ENCODE measurements around the gene LY6G6C. TPM values are rescaled to one million over a fixed set of nuclear protein-coding genes. Genes with fewer than 3 reads are reported as not detected.
A peak's percentile ranks its signal among the peaks of the same experiment; 100 is the strongest.

The LY6G6C gene
- total RNA-seq, 1 donor, result not detected

- H3K9me3 ChIP-seq (ENCODE audit: low read depth, low read length), result no peaks in the 10 kb centered on the region
- peak within 1 kb of the TSS; percentile 91 for H3K4me2 ChIP-seq (ENCODE audit: insufficient read depth, low read length)
- peaks cover 18% of the 10 kb centered on the region for H4K20me1 ChIP-seq (ENCODE audit: insufficient read depth, low read length)
- H3K27me3 ChIP-seq (ENCODE audit: insufficient read depth, low read length), result no peaks in the 10 kb centered on the region
- peak; percentile 64 for TF ChIP-seq CTCF (IDR thresholded peaks at IDR 0.05; ENCODE audit: extremely low read depth, low read depth, low read length)
- H2AFZ ChIP-seq (ENCODE audit: low read length), result peak within 1 kb of the TSS; percentile 82
- peak within 1 kb of the TSS; percentile 87 for H3K27ac ChIP-seq (ENCODE audit: low read depth, low read length)
- H3K4me1 ChIP-seq (ENCODE audit: insufficient read depth, low read length), result peaks cover 18% of the 10 kb centered on the region
- H3K36me3 ChIP-seq (ENCODE audit: insufficient read depth, low read length), result peaks cover 50% of the 10 kb centered on the region
- peak; percentile 91 for DNase-seq (ENCODE audit: insufficient read length, low spot score, missing footprints)
- peak within 1 kb of the TSS; percentile 92 for H3K4me3 ChIP-seq (ENCODE audit: insufficient read depth, low read length)
- peaks cover 23% of the 10 kb centered on the region for H3K79me2 ChIP-seq (ENCODE audit: insufficient read depth, low read length)
Measured at GRCh38 chr6:31728767-31729514, 7.4 kb upstream of the LY6G6C start, which contains the start of gene DDAH2. DDAH2 (minus strand) TSS chr6:31729299; CDS start chr6:31729161, 138 bp downstream.

GRCh38 chr6:31727717-31728671, 6.4 kb upstream of the LY6G6C start:
- DNase-seq (ENCODE audit: insufficient read length, low spot score, missing footprints), result no peak
- Histone ChIP-seq H3K9me3 (ENCODE audit: low read depth, low read length) (no peaks in the 10 kb centered on the region), H3K27me3 (ENCODE audit: insufficient read depth, low read length) (no peaks in the 10 kb centered on the region), H3K36me3 (ENCODE audit: insufficient read depth, low read length) (peaks cover 40% of the 10 kb centered on the region), H3K4me3 (ENCODE audit: insufficient read depth, low read length) (peak overlapping the region; percentile 92), H4K20me1 (ENCODE audit: insufficient read depth, low read length) (peaks cover 14% of the 10 kb centered on the region), H3K27ac (ENCODE audit: low read depth, low read length) (no peak overlapping the region), H3K4me2 (ENCODE audit: insufficient read depth, low read length) (peak overlapping the region; percentile 91), H3K4me1 (ENCODE audit: insufficient read depth, low read length) (peaks cover 13% of the 10 kb centered on the region), H2AFZ (ENCODE audit: low read length) (no peak overlapping the region), H3K79me2 (ENCODE audit: insufficient read depth, low read length) (peaks cover 13% of the 10 kb centered on the region)
- TF ChIP-seq CTCF (IDR thresholded peaks at IDR 0.05; ENCODE audit: extremely low read depth, low read depth, low read length), result no peak

GRCh38 chr6:31727034-31727716, 5.6 kb upstream of the LY6G6C start:
- no peak overlapping the region for H2AFZ ChIP-seq (ENCODE audit: low read length)
- H3K4me2 ChIP-seq (ENCODE audit: insufficient read depth, low read length), result no peak overlapping the region
- H3K27ac ChIP-seq (ENCODE audit: low read depth, low read length), result no peak overlapping the region
- no peaks in the 10 kb centered on the region for H3K9me3 ChIP-seq (ENCODE audit: low read depth, low read length)
- H4K20me1 ChIP-seq (ENCODE audit: insufficient read depth, low read length), result peaks cover 11% of the 10 kb centered on the region
- no peaks in the 10 kb centered on the region for H3K27me3 ChIP-seq (ENCODE audit: insufficient read depth, low read length)
- TF ChIP-seq CTCF (IDR thresholded peaks at IDR 0.05; ENCODE audit: extremely low read depth, low read depth, low read length), result no peak
- peak; percentile 65 for DNase-seq (ENCODE audit: insufficient read length, low spot score, missing footprints)
- no peak overlapping the region for H3K4me3 ChIP-seq (ENCODE audit: insufficient read depth, low read length)
- H3K4me1 ChIP-seq (ENCODE audit: insufficient read depth, low read length), result peaks cover 13% of the 10 kb centered on the region
- H3K36me3 ChIP-seq (ENCODE audit: insufficient read depth, low read length), result peaks cover 34% of the 10 kb centered on the region
- H3K79me2 ChIP-seq (ENCODE audit: insufficient read depth, low read length), result peaks cover 11% of the 10 kb centered on the region

Data from osteoblast (primary cell).